HepG2 (cell line): ENCODE measurements around the gene TSHZ2. TPM values are rescaled to one million over a fixed set of nuclear protein-coding genes. Genes with fewer than 3 reads are reported as not detected.

Experiments
- ATAC-seq: fragments of 200-7000 bp; cut with Tn5 transposase; 3 replicates; pipeline ENCODE4 v1.9.1; 2020; ENCODE audit warnings: mild to moderate bottlenecking, moderate library complexity
- BruUV-seq: library from RNA; stranded (reverse); fragments of 400-500 nt; replicated peaks from 2 replicates; lab custom pipeline; 2021; lab: Mats Ljungman, UMichigan
- CTCF ChIA-PET: fragments of 300-600 bp; formaldehyde crosslinking; extraction: SDS; loops from one replicate; lab custom pipeline; 2021; ENCODE audit warnings: low total read pairs, inconsistent platforms, low intra/inter-chr PET ratio; lab: Yijun Ruan, JAX
- POLR2A ChIA-PET: fragments of 350-600 bp; sonication (Branson Sonifier 250); formaldehyde crosslinking; loops from one replicate; lab custom pipeline; 2020; ENCODE audit warnings: antibody characterized with exemption, inconsistent platforms; lab: Yijun Ruan, JAX
- DNase-seq: peaks from one replicate; pipeline ENCODE4 v3.0.0-alpha.2; 2015; ENCODE audit warnings: low spot score
- FAIRE-seq: peaks from 3 replicates; lab custom pipeline; 2011; peaks lifted over from hg19 to GRCh38; lab: Jason Lieb, UNC
- H2AFZ ChIP-seq: one replicate; pipeline ENCODE4 v1.6.1; 2011; ENCODE audit warnings: low read length, inconsistent platforms
- H3K27ac ChIP-seq: fragments of 300-600 bp; 3 replicates; pipeline ENCODE4 v1.8.0; 2011; ENCODE audit warnings: mixed run types, mild to moderate bottlenecking, mixed read lengths, low read length, inconsistent platforms; ENCODE audit not compliant: insufficient read depth; ENCODE audit errors: extremely low read length
- H3K27me3 ChIP-seq, 2 experiments: fragments of 200-600 bp in 1 of 2; 2 replicates in 1 of 2; 3 replicates in 1 of 2; pipeline versions ENCODE4 v1.6.0 to v1.8.0; 2011; ENCODE audit warnings: low read length in 2 of 2, mild to moderate bottlenecking in 2 of 2, moderate library complexity in 2 of 2, inconsistent platforms in 1 of 2; ENCODE audit not compliant: insufficient read depth in 2 of 2, control insufficient read depth in 1 of 2
- H3K36me3 ChIP-seq, 2 experiments: fragments of 200-600 bp in 1 of 2; replicated peaks in 1 of 2; 2 replicates in 1 of 2; 3 replicates in 1 of 2; pipeline versions ENCODE4 v1.5.1 to v1.8.0; 2011; ENCODE audit warnings: low read length in 2 of 2, inconsistent platforms in 1 of 2; ENCODE audit not compliant: insufficient read depth in 2 of 2, control insufficient read depth in 1 of 2
- H3K4me1 ChIP-seq: 2 replicates; pipeline ENCODE4 v1.5.1; 2012; ENCODE audit warnings: low read length, inconsistent platforms; ENCODE audit not compliant: insufficient read depth
- H3K4me2 ChIP-seq: 2 replicates; pipeline ENCODE4 v1.6.0; 2011; ENCODE audit warnings: low read depth, low read length, inconsistent platforms
- H3K4me3 ChIP-seq, 3 experiments: fragments of 200-600 bp in 1 of 3; sonication (generic), shearing (Covaris generic) in 1 of 3; replicated peaks in 1 of 3; 2 replicates each; pipeline ENCODE4 v1.5.1; 2011 to 2016; ENCODE audit warnings: low read length in 3 of 3, inconsistent platforms in 2 of 3, low read depth in 2 of 3, mild to moderate bottlenecking in 2 of 3, control low read depth in 1 of 3, mixed read lengths in 1 of 3; ENCODE audit not compliant: insufficient read depth in 1 of 3
- H3K79me2 ChIP-seq: one replicate; pipeline ENCODE4 v1.6.1; 2011; ENCODE audit warnings: low read length, inconsistent platforms; ENCODE audit not compliant: insufficient read depth
- H3K9ac ChIP-seq: 2 replicates; pipeline ENCODE4 v1.6.0; 2011; ENCODE audit warnings: mild to moderate bottlenecking, low read depth, low read length, inconsistent platforms; ENCODE audit not compliant: insufficient read depth
- H3K9me3 ChIP-seq: 2 replicates; pipeline ENCODE4 v1.5.1; 2012; ENCODE audit warnings: mild to moderate bottlenecking, low read length
- H4K20me1 ChIP-seq: 2 replicates; pipeline ENCODE4 v1.6.0; 2011; ENCODE audit warnings: inconsistent platforms, mild to moderate bottlenecking, low read length, moderate library complexity; ENCODE audit not compliant: insufficient read depth
- AFF4 ChIP-seq: sonication (generic); formaldehyde crosslinking; IDR thresholded peaks from 2 replicates; pipeline ENCODE4 v1.4.0; 2020; ENCODE audit warnings: missing genetic modification reagents
- AHDC1 ChIP-seq: sonication (generic); formaldehyde crosslinking; IDR thresholded peaks from 2 replicates; pipeline ENCODE4 v1.5.1; 2020; ENCODE audit warnings: mild to moderate bottlenecking, missing genetic modification reagents, borderline replicate concordance
- ATRX ChIP-seq: sonication (generic); formaldehyde crosslinking; IDR thresholded peaks from 2 replicates; pipeline ENCODE4 v1.4.0; 2020; ENCODE audit warnings: missing genetic modification reagents, borderline replicate concordance
- DPF2 ChIP-seq: sonication (generic); formaldehyde crosslinking; IDR thresholded peaks from 2 replicates; pipeline ENCODE4 v1.4.0; 2020; ENCODE audit warnings: mild to moderate bottlenecking, low read depth, missing genetic modification reagents, borderline replicate concordance
- FOXA3 ChIP-seq: IDR thresholded peaks from 2 replicates; pipeline ENCODE4 v1.6.1; 2016; ENCODE audit warnings: missing genetic modification reagents, missing compliant biosample characterization
- HOMEZ ChIP-seq: IDR thresholded peaks from 2 replicates; pipeline ENCODE4 v1.6.1; 2016; ENCODE audit warnings: low read depth
- SATB2 ChIP-seq: sonication (generic); formaldehyde crosslinking; IDR thresholded peaks from 2 replicates; pipeline ENCODE4 v1.5.0; 2020; ENCODE audit warnings: missing genetic modification reagents
- SOX6 ChIP-seq, 2 experiments: fragments of 450-650 bp in 1 of 2; sonication (generic) in 1 of 2; formaldehyde crosslinking in 1 of 2; IDR thresholded peaks; 2 replicates each; pipeline versions ENCODE4 v1.4.0 to v1.6.1; 2017 to 2020; ENCODE audit warnings: antibody characterized with exemption in 1 of 2, mild to moderate bottlenecking in 1 of 2, missing genetic modification reagents in 1 of 2
- ZNF362 ChIP-seq: sonication (generic); formaldehyde crosslinking; IDR thresholded peaks from 2 replicates; pipeline ENCODE4 v1.4.0; 2020; ENCODE audit warnings: missing genetic modification reagents, mild to moderate bottlenecking, borderline replicate concordance
- WGBS: methylation state at CpG from one replicate; pipeline ENCODE4 v1.1.6; 2017; ENCODE audit warnings: low lambda C conversion rate; 5-methylcytosine and 5-hydroxymethylcytosine counted together
- in situ Hi-C: cut with HindIII; loops from 2 replicates; pipeline ENCODE4 v1.10.0; 2017; ENCODE audit warnings: low pct_unique_long_range_greater_than_20kb; ENCODE audit not compliant: extremely low pct_ligation_motif_present
- intact Hi-C: fragments of 100-400 bp; cut with micrococcal nuclease; formaldehyde crosslinking; loops from one replicate; pipeline ENCODE4 v1.10.0; 2022; ENCODE audit not compliant: unreplicated experiment
- polyA plus RNA-seq, 8 experiments: library from polyadenylated mRNA; depleted of rRNA in 3 of 8; stranded (reverse) in 7 of 8; unstranded in 1 of 8; fragments of >200 nt; fragmentation: Illumina TruSeq in 4 of 8; extraction: Trizol in 4 of 8; gene quantifications; 2 replicates each; pipeline versions ENCODE4 v1.2.1 to v1.2.3, GENCODE V29; 2011 to 2016; ENCODE audit warnings: low read depth in 4 of 8, missing spikeins in 1 of 8, mixed read lengths in 1 of 8; ENCODE audit not compliant: insufficient read depth in 1 of 8
- total RNA-seq, 5 experiments: library from RNA; depleted of rRNA; stranded (reverse); fragments of >200 nt; fragmentation: Illumina TruSeq; extraction: Trizol; gene quantifications; 2 replicates each; pipeline ENCODE4 v1.2.3, GENCODE V29; 2016; ENCODE audit warnings: low read depth in 1 of 5

TSHZ2 gene
- total and polyA plus RNA-seq, 2 of the 13 experiments (the other 11 are each of a cell fraction or from before 2014, with no cell fraction given): 0.01 TPM; not detected in 1

GRCh38 chr20:53425481-53425880, 453.3 kb downstream of the TSHZ2 start (continued):
- TF ChIP-seq SATB2 (CRISPR knock-in tag): no peak
- TF ChIP-seq AFF4 (CRISPR knock-in tag): no peak
- TF ChIP-seq SOX6 (IDR thresholded peaks at IDR 0.05): no peak
- 0 out of 2 replicates have a peak, but pooled peaks have one; percentile 3 for TF ChIP-seq SOX6 (CRISPR knock-in tag; IDR thresholded peaks at IDR 0.05)

- no TSS peak for BruUV-seq
- no peak overlapping the region for H2AFZ ChIP-seq
- H4K20me1 ChIP-seq: no peaks in the 10 kb centered on the region
- WGBS: 9% methylated on average over 3 of the region's 3 CpGs
- ATAC-seq: peak; percentile 17; the same call in 1 of the 3 replicates
- H3K9me3 ChIP-seq: no peaks in the 10 kb centered on the region
- H3K4me1 ChIP-seq: peaks cover 32% of the 10 kb centered on the region
- no peaks in the 10 kb centered on the region for H3K79me2 ChIP-seq
- no peak overlapping the region for H3K9ac ChIP-seq
- in situ Hi-C loops: no loop called here
- DNase-seq: peak; percentile 47
- peaks cover 0 to 4% of the 10 kb centered on the region in 2 experiments; a peak in 1 of 5 replicates for H3K27me3 ChIP-seq
- H3K4me2 ChIP-seq: peak overlapping the region; percentile 21
- CTCF ChIA-PET: no interaction called here
- no peak overlapping the region for H3K27ac ChIP-seq
- H3K36me3 ChIP-seq: no peaks in the 10 kb centered on the region
- POLR2A ChIA-PET: interaction anchor here (1.5 kb wide), 1 partner anchor 78 kb away, joined by 4 read pairs; no protein-coding TSS in a partner anchor
- intact Hi-C loops: no loop called here
- H3K4me3 ChIP-seq: no peak overlapping the region
- no peak for FAIRE-seq
- TF ChIP-seq DPF2 (peak; percentile 10; the same call in 1 of the 2 replicates), AHDC1 (CRISPR knock-in tag) (peak; percentile 56; the same call in 1 of the 2 replicates), ATRX (no peak), FOXA3 (CRISPR knock-in tag) (peak; percentile 60), ZNF362 (CRISPR knock-in tag) (peak; percentile 61; the same call in 1 of the 2 replicates), HOMEZ (CRISPR knock-in tag) (peak; percentile 75; the same call in 1 of the 2 replicates)
Measured at GRCh38 chr20:53425941-53426340, 453.8 kb downstream of the TSHZ2 start.
